Iris pigment epithelial cell (primary cell): ENCODE measurements around the gene NEK6.

ENCODE experiments used
- DNase-seq: peaks from one replicate; pipeline ENCODE4 v3.0.0-alpha.2; 2011; ENCODE audit warnings: low read depth

Gene NEK6

DNA sequence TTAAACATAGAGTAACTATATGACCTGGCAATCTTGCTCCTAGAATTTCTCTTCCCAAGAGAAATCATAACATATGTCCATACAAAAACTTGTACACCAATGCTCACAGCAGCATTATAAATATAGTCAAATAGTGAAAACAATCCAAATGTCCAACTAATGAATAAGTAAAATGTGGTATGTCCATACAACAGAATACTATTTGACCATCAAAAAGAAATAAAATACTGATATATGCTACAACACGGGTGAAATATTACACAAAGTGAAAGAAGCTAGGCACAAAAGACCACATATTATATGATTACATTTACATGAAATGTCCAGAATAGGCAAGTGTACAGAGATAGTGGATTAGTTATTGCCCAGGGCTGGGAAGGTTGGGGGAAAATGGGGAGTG is 116.1 kb downstream of the NEK6 start:
- DNase-seq, result no peak

DNA sequence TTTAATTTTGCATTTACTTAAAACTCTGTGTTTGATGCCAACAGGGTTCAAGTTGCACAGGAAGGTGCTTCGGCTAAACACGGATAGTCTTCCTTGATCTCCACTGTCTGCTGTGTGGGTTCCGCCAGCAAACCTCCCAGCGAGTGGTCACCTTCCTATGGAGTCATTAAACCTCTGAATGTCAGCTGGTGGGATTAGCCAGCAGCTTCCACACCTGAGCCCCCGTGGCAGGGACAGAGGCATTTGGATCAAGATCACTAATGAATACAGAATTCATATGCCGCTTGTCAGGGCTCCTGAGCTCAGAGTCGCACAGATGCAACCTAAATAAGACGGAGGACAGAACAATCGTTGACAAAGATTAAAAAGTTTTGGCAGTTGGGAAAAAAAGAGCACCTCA is 118.0 kb downstream of the NEK6 start:
- DNase-seq, result no peak

DNA sequence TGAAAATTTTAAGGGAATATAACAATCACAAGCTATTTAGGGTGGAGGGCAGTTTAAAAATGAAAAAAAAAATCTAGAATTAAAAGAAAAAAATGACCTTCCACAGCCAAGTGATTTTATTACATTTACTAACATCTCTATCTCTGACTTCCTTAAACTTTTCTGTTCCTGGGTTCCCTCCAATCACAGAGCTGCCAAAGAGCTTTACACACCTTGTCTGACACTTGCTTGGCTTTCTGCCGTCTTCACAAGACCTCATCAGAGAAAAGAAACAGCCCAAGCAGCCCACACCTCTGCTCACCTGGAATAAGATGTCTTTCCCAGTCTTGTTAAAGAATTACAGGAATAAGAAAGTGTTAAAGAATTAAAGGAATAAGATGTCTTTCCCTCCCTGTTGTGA is 118.6 kb downstream of the NEK6 start:
- no peak for DNase-seq

DNA sequence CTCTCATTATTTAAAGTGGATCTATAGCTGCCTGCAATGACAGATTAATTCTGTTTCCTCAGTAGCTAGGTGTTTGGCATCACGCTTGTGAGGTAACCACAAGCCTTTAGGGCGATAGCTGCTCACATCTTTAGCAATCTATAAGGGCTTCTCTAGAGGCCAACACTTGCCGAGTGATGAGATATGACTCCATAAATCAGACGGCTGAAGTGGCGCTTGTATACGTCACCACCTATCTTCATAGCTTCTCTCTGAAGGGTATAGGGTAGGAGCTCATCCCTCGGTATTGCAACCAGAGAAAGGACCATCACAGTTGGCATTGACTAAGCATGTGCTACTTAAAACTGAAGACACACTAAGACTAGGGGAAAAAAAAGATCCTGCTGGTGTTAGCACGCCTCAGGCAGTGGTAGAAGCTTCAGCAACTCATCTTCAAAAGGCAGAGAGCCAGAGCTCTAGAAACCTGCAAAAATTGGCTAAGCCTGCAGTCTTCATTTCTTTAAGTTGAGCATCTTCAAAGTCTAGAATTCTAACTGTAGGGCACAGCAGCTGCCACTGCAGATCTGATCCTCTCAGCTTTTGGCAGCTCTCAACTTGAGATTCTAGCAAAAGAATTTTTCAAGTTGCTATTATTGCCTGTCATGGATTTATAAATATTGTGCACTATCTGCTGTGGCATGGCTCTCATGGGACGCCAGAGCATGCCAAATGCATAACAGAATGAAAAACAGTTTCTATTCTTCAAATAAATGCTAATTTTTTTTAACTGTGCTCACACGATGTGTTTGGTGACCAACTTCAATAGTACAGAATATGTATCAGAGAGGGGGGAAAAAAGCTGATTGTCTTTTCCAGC is 120.0 kb downstream of the NEK6 start:
- DNase-seq, result no peak

DNA sequence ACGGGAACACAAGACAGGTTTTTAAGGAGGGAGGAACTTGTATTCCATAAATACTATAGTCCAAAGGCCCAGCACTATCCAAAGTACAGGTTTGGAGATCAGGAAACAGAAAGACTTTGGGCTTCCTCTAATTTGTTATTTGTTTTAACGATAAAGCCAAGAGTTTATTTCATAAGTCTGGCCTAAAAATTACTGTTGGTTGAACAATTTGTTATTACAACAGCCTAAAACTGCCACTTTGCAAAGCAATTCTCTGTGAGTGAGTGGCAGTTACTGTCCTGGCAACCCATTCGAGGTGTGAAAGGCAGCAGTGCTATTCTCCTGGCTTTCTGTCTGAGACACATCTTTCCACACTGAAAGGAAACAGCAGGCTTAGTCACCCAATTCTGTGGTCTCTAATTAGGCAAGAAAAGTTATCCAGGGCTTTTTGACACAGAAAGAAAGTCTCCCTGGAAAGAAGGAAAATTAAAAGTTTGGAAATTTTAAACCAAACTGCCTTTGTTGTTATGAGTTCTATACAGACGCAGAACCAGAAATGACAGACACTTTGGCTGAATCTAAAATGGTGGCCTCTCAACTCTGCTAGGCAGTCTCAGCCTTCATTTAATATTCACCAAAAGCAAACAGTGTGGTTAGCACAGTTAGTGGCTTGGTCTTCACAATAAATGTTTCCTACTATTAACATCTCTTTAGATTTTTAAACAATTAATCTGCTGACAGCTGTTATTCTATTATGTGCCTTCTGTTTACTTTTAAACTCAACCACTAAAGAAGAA is 123.6 kb downstream of the NEK6 start:
- DNase-seq, result peak; percentile 72

DNA sequence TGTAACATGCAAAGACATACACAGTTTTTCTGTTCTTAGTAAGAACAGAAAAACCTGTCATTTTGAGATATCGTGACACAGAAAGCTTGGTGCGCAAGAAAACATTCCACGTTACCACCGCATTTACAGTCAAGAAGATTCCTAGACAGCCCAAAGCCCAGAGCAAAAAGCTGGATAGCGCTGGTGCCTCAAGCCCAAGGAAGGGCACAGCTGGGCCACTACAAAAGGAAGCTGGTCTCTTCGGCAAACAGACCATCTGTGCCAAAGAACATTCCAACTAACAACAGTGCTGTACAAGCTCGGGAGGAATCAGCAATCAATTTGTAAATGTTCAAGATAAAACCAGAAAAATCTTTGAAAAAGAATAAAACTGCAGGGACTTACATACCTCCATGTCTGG is 126.5 kb downstream of the NEK6 start:
- no peak for DNase-seq

DNA sequence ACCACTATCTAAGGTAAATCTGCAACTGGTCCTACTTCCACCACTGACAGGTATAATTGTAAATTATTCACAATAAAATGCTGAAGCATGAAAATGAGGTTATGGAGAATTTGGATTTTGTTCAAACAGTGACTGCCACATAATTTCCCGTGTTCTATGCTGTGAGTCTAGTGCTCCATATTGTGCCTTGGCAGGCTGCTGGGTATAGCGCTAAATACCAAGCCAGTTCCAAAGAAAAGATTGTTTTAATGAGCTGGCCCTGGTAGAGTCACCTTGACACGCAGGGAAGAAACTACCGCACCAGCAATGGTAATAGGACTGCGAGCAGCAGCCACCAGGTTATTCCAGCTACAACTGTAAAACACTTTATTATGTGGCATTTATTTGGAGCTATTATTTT is 127.1 kb downstream of the NEK6 start:
- no peak for DNase-seq

DNA sequence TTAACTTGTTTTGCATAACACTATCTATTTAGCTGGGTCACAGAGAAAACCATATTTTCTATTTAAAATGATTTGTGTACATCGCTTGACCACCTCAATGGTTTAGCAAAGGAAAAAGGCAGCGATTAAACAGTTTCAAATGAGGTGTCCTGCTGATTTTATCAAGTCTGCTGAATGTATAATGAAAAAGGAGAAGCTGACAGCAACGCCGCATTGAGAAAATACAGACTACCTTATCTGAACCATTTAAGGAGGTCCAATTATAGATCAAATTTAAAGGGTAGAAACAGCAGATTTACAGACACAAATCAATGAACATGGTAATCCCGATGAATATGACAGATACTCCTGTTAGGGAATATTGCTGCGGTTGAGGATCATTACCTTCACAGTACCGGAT is 127.9 kb downstream of the NEK6 start:
- DNase-seq, result no peak

DNA sequence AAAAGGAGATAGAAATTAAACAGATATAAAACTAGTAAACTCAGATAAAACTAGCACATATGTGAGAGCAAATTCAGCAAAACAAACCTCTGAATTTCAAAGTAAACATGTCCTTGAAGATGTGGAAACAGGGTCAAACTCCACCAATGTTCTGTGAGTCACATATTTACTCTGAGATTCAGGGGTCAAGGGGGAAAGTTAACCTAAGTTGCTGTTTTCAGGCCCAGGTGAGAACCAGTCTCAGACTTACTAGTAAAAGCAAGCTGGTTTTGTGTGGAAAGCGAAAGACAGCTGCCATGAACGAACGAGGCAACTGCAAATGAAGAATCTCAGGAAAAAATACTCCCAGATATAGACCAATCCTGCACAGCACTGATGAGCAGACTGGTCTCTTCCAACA is 128.5 kb downstream of the NEK6 start:
- no peak for DNase-seq

DNA sequence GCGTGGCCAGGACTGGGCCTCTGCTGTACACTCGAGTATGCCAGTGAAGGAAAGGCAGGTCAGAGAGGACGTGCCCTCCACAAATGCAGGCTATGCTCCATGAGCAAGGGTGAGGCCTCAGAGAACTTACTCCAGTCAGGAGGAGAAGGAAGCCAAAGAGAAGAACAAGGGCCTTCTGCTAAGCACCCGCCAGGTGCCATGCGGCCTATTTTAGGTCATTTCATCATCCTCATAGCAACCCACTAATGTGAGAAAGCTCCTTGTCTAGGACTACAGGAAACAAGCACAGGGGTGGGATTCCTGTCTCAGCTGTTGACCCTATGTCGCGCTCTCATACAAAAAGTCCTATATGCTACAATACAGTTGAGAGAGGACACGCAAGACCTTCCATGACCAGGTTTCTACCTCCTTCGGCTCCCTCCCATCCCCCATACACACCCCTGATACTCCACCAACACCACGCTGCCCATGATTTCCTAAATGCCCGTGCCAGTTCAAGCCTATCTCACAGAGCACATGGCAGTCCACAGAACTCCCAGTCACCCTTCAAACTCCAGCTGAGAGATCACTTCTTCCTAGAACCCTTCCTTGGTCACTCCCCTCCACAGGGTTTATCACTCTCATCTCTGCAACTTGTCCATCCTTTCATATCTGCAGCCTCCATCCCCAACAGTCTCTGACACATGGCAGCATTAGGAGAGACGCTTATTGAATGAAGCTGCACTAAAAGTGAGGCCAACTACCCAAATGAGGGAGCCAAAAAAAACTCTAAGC is 130.7 kb downstream of the NEK6 start:
- no peak for DNase-seq

DNA sequence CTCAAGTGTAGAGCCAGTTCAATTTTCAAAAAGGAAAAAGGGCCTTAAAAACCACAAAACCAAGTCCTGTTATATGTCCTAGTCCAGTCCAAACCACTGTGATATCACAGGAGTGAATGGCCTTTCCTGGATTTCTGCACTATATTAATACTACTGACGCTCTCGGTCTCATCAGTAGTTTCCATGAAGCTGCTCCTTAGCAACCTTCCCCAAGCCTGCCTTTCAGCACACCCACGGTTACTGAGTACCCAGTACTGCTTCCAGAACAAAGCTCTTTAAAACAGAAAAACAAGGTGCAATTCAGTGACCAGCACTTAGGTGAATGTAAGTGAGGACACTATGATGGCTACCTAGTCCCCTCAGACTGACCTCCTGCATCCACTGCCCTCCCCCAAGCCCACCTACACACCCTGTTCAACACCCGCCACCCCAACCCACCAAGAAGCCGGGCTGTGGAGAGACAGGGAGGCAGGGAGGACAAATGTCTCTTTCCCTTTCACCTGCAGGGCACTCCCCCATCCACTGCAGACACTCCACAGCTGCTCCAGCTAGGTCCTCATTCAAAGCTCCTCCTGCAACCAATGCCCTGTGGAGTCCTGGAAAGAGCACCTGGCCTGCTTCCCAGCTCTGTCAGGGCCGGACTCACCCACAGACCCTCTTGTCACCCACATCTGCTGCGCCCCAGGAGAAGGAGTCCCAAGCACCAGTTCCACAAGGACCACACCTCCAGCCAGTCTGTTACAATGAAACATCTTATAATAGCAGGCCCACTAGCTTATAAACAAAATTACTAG is 131.6 kb downstream of the NEK6 start:
- no peak for DNase-seq

DNA sequence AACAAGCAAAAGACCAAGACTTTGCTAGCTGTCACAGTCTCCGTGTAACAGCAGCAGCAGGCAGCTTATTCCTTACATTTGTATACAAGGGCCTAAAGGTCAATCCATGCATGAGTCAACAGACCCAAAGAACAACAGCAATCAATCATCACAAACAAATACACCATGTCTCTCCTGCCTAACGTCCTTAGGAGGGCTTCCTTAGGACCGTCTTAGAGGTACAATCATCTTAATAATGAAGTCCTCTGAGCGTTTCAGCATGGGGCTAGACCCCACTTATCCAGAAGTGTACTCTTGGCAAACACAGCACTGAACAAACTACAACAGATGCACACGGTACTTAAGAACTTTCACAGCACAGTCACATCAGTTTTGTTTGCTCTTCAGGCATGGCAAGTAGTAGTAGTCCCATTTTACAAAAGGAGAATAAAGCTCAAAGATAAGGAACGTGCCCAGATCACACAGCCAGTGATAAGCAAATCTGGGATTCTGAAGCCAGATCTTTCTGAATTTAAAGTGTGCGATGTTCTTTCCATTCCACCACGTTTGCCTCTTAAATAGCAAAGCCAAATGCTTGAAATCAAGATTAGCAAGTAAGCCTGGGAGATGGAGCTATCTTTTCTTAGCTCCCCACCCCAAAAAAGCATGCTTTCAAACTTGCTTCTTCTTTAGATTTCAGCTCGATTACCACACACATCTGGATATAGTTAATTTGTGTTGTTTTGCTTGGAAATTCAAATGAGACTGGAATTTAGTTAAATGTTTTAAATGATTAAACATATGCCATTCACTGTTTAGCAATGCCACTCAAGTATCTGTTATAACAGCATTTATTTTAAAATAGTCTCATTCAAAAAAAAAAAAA is 133.3 kb downstream of the NEK6 start:
- peak; percentile 57 for DNase-seq

DNA sequence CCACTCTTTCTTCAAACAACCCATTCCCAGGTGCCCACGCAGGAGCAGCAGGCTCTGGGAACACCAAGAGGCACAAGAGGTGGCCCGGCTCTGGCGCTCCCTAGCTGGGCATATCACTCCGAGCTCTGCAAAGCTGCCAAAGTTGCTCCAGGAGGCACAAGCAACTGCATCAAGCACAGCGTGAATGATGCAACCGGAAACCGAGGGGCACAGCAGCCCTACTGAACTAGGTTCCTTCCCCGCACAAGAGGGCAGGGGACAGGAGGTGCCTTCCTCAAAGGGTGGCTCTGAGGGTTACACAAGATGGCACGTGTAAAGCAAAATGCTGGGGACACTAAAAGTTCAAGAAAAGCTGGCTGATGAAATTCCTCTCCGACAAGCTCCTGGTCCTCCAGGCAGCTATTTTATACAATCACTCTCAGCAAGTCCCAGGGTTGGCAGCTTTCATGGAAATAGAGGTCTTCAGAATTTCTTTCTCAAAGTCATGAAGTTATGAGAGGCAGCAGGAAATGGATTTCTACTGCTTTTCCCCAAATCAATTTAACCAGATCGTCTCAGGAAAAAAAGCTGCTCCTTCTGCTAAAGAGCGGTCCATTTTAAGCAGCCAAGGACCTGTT is 134.6 kb downstream of the NEK6 start:
- no peak for DNase-seq

DNA sequence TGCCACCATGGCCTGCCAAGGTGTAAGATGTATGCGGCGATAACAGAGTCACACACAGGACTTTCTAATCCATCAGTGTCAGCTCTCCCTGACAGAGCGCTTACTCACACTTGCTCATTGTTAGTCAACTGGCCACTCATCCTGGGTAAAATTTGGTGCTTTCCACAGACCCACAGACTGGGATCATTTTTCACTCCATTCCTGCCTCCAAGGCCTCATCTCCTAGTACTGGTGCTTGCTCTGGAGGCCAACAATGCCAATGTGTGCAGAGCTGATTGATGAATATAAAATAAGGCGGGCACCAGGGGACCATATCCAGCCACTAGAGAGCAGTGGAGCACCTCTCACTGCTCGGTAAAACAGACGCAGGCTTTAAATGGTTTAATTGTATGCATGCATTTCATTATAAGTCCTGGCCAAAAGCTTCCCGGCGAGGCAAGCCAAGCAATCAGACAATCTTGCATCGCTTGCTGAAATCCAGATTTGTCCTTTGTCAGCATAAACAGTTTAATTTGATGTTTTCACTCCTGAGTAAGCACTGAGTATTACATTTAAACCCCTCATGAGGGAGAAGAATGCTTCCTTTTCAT is 135.2 kb downstream of the NEK6 start:
- DNase-seq, result peak; percentile 90

DNA sequence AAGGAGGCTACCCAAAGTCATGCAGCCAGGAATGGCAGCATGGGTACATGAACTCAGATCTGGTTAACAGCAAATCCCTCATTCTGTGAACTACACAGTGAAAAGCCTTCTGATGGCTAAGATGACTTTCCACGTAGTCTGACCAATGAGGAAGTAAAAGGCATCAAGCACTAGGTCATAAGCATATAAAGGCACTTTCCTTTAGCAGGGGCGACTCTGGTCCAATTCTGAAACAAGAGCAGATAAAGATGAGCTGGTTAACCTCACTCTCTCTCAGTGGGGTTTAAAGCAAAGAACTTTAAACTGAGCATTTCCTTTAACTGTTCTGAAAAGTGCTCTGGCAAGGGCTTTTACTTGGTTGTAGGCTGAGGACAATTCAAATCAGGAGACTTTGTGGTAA is 136.4 kb downstream of the NEK6 start:
- DNase-seq, result no peak

DNA sequence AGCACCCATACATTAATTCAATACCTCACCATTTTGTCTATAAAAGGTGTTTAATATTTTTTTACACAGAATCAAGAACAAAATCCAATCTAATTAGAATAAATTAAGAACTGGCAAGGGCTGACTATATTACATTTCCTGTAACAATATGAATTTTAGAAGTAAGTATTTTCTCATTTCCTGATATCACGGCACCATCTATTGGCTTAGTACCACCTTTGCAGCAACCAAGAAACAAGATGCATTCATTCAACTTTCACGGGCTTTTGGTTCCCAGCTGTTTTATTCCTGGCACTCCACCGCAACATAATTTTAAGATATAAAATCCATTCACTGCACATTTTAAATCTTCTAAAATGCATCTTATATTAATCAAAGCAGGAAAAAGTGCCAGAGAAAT is 136.8 kb downstream of the NEK6 start:
- DNase-seq, result no peak

DNA sequence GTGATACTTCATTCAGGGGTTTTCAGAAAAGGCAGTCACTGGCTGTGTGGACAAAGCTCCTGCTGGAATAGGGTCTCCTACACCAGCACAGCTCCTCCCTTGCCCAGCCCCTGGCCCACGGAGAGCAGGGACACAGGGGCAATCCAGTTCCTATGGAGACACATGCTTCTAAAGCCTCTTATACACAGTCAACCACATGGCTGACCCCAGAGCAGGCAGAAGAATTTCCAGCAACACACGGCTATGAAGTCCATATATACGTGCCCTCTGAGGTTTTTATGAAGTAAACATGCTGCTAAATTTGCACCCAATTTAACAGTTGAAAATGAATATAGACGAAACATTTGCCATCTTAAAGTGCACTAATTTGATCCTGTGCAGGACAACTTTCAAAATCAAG is 138.1 kb downstream of the NEK6 start:
- peak; percentile 57 for DNase-seq

DNA sequence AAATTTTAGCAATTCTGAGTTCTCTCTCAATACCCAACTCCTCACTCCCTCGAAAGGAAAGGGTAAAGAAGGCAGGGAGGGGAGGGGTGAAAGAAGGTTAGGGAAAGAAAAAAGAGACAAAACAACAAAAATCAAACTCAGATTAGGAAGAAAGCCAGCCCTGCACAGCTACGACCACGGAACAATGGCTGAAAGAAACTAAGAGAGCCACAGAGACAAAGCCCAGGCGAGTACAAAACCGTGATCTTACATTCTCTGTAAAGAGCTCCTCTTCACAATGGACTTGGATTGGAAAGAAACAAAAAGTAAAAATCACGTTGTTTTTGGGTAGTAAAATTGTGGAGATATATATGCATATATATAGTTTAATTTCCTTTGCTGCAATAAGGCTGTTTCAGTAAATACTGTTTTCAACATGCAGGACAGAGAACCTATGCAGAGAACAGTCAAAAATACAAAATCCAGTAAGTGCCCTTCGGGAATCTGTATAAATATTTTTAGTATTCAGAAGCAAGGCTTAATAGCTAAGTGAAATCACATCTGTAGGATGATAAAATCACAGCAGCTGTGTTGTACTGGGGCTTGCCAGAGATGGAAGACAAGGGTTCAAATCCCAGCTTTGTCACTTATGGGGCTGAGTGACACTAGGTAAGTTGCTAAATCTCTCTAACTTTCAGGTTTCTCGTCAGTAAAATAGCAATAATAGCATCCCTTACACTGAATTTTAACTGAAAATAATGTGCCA is 140.6 kb downstream of the NEK6 start:
- no peak for DNase-seq

DNA sequence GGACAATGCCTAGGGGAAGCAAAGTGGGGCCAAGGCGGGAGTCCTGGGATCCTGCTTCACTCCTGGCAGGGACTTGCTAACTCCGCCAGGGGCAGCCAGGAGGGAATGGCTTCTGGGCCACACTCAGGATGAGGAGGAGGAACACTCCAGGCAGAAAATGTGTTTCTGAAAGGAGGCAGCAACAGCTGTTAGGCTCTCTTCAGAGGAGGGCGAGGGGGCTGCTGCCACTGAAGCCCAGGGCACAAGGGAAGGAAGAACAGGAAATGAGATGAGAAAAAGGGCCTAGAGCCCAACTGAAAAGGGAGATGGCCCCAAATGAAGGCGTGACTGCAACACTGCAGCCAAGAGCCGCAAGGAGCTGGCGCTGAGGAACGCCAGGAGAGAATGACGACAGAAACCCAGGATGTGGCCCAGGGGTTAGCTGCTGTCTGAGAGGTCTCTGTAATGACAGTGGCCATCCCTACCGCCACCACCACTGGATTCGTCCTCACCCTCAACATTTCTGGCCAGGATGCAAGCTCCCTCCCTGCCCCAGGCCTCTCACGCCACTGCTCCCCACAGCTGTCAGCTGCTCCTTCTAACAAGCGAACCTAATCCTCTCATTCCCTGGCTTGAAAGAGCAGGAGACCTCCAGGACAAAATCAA is 141.7 kb downstream of the NEK6 start:
- no peak for DNase-seq
